Adrenal gland (tissue), 5 donors: Measurements from ENCODE around the gene NABP1.

Source experiments
- CTCF ChIP-seq, 6 experiments: fragments of 450-650 bp in 4 of 6; fragments of 200-600 bp in 2 of 6; sonication (generic) in 1 of 6; IDR thresholded peaks; 1 replicate in 5 of 6; 2 replicates in 1 of 6; pipeline versions ENCODE4 v1.5.1 to v1.8.0; 2016 to 2021; ENCODE audit warnings: antibody characterized with exemption in 6 of 6, mild to moderate bottlenecking in 2 of 6, moderate library complexity in 1 of 6
- POLR2A ChIP-seq, 2 donors: fragments of 450-650 bp; IDR thresholded peaks; one replicate each; pipeline ENCODE4 v1.6.1; 2017; ENCODE audit warnings: antibody characterized with exemption in 2 of 2, mild to moderate bottlenecking in 2 of 2, moderate library complexity in 1 of 2
- donor health status: DM: no; HTN: no; CAD: no.

- no peak for TF ChIP-seq POLR2A (IDR thresholded peaks at IDR 0.05)
- no peak for TF ChIP-seq CTCF (IDR thresholded peaks at IDR 0.05)
Observed at GRCh38 chr2:191688934-191689695, 11.2 kb downstream of the NABP1 start.
